Pancreas (tissue), 10 donors: ENCODE measurements around the gene PLPP3. TPM values are rescaled to one million over a fixed set of nuclear protein-coding genes. Genes with fewer than 3 reads are reported as not detected.
A peak's percentile ranks its signal among the peaks of the same experiment; 100 is the strongest.

Experiments used
- ATAC-seq, 4 donors: fragments of 200-7000 bp; cut with Tn5 transposase; one replicate each; pipeline versions ENCODE4 v1.8.0 to v1.9.1; 2020; ENCODE audit warnings: mild to moderate bottlenecking in 4 of 4, moderate library complexity in 4 of 4
- DNase-seq, 6 donors: peaks; one replicate each; pipeline ENCODE4 v3.0.0-alpha.2; 2020
- FAIRE-seq: peaks from 2 replicates; lab custom pipeline; 2012; peaks lifted over from hg19 to GRCh38; lab: Jason Lieb, UNC
- H3K27ac ChIP-seq, 4 donors: fragments of 200-600 bp; sonication (generic); 1 replicate in 3 of 4; 2 replicates in 1 of 4; pipeline versions ENCODE4 v1.5.0 to v1.8.0; 2020
- H3K27me3 ChIP-seq, 4 donors: fragments of 200-600 bp; one replicate each; pipeline ENCODE4 v1.8.0; 2021
- H3K36me3 ChIP-seq, 3 donors: fragments of 200-600 bp; sonication (generic) in 1 of 3; one replicate each; pipeline versions ENCODE4 v1.5.0 to v1.8.0; 2020 to 2021
- H3K4me1 ChIP-seq, 3 donors: fragments of 200-600 bp; one replicate each; pipeline ENCODE4 v1.8.0; 2021
- H3K4me3 ChIP-seq, 4 donors: fragments of 200-600 bp; sonication (generic) in 2 of 4; one replicate each; pipeline versions ENCODE4 v1.5.0 to v1.8.0; 2020 to 2021
- H3K9me3 ChIP-seq, 4 donors: fragments of 200-600 bp; one replicate each; pipeline ENCODE4 v1.8.0; 2021
- CTCF ChIP-seq, 4 donors: fragments of 200-600 bp; sonication (generic) in 3 of 4; IDR thresholded peaks; one replicate each; pipeline versions ENCODE4 v1.5.0 to v1.8.0; 2021; ENCODE audit warnings: antibody characterized with exemption in 4 of 4
- WGBS, 2 donors: extraction: QIAGEN DNeasy Blood & Tissue Kit; methylation state at CpG; one replicate each; pipeline ENCODE4 v1.1.7; 2013; 5-methylcytosine and 5-hydroxymethylcytosine counted together
- intact Hi-C, 3 donors: fragments of 100-400 bp; cut with DNase I; formaldehyde crosslinking; loops; one replicate each; pipeline versions ENCODE4 v1.11.1 to v1.14.2; 2022
- polyA plus RNA-seq, 2 donors: library from polyadenylated mRNA; stranded (reverse); fragments of 200-250 nt; gene quantifications; one replicate each; pipeline ENCODE4 v1.2.3, GENCODE V29; 2013
- total RNA-seq, 6 donors: library from RNA; stranded (reverse); fragmentation: NEBNext Ultra II Directional in 4 of 6; extraction: Animal tissue kit (Norgen Biotek cat#: 25700) in 4 of 6; gene quantifications; one replicate each; pipeline versions ENCODE4 v1.2.1 to v1.2.4, GENCODE V29; 2021 to 2023
- donor health status: healthy with polysubstance abuse.
- donor health status: DM: no; HTN: no; CAD: no; lungs with moderate emphysema.
- donor health status: DM: no; HTN: no; CAD: no.
- donor health status: control.
- donor health status: control.
- donor health status: Bipolar disorder and iron deficiency.
- donor health status: DM: yes; HTN: yes; CAD: no.
- donor health status: DM: no; HTN: no; CAD: no.
- donor health status: DM: no; HTN: no; CAD: no.
- donor health status: DM: yes; HTN: yes; CAD: no.

The PLPP3 gene
- total and polyA plus RNA-seq, 8 donors = 5.5 to 29.6 (median 18.7) TPM

- intact Hi-C loops = no loop called here
- TF ChIP-seq CTCF (IDR thresholded peaks at IDR 0.05) = no peak
- Histone ChIP-seq H3K27ac (no peak overlapping the region), H3K36me3 (no peaks in the 10 kb centered on the region), H3K4me3 (no peak overlapping the region), H3K27me3 (no peaks in the 10 kb centered on the region), H3K9me3 (no peaks in the 10 kb centered on the region), H3K4me1 (no peaks in the 10 kb centered on the region)
- WGBS, 2 donors = 84 to 90% methylated on average over 10 of the region's 10 CpGs
- FAIRE-seq = no peak
- ATAC-seq = no peak
- no peak for DNase-seq
These were observed 125.8 kb downstream of the PLPP3 start for GRCh38 chr1:56453417-56454078.

DNA sequence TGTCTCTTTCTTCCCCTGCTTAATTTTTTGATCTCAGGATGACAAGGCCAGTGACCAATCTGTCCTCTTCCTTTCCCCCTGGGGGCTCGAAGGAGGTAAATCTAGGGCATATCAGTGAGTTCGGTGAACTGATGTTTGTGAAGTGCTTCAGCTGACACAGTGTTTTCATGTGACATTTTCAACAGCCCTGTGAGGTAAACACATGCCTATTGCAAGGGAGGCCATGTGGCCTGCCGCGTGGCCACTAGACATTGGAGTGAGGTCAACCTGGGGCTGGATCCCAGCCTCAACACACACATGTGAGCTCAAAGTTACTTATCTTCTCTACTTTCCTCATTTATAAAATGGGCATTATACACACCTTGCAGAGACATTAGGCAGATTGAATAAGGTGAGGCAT lies 126.3 kb downstream of the PLPP3 start:
- Histone ChIP-seq H3K27ac (no peak overlapping the region), H3K36me3 (no peaks in the 10 kb centered on the region), H3K9me3 (no peaks in the 10 kb centered on the region), H3K4me1 (no peaks in the 10 kb centered on the region), H3K4me3 (no peak overlapping the region), H3K27me3 (no peaks in the 10 kb centered on the region)
- WGBS, 2 donors = 86 to 88% methylated on average over 4 of the region's 4 CpGs
- ATAC-seq = peak in 1 of 4 donors; percentile 32
- no peak for DNase-seq
- FAIRE-seq = no peak
- intact Hi-C loops = no loop called here
- no peak for TF ChIP-seq CTCF (IDR thresholded peaks at IDR 0.05)

DNA sequence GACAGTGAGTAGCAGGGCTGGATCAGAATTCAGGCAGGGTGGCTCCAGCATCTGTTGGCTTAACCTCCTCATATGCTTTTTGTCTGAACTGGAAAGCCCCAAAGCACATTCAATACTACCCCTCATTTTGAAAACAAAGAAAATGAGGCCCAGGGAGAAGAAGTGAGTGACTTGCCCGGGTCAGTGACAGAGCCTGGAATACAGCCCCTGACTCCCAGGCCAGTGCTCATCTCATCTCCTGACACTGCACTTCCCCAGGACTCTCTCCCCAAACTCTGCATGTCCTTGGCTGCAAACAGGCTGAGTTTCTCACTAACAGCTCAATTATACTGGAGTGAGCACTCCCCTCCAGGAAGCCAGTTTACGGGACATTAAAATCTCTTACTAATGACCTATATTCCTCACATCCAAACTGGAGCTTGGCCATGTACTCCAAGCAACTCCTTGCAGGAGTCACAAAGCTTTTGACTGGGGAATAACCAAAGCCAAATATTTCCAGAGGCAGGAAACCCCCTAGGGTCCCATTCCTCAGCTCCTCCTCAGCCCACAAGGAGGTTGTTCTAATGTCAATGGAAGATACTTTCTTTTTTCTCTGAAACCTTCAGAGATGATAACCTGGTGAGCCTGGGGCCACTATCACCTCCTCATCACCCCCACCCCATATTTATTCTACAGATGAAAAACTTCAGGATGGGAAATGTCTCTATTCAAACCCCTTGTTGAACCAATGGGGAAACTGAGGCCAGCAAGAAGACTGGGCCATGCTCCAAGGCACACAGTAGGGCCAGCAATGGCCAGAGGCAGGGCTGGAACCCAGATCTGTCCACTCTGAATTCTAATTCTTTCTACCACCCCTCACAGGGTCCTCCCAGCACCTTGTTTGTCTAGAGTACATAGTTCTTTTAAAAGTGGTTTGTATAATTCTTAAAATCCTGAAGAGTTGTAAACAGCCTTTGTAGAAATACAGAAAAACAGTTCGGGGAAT lies 127.0 kb downstream of the PLPP3 start:
- no peaks in the 10 kb centered on the region for H3K9me3 ChIP-seq
- no peaks in the 10 kb centered on the region for H3K4me1 ChIP-seq
- H3K4me3 ChIP-seq = no peak overlapping the region
- no peaks in the 10 kb centered on the region for H3K27me3 ChIP-seq
- ATAC-seq (peak in 2 of 4 donors; percentile 18 to 45), FAIRE-seq (no peak), DNase-seq (peak in 1 of 6 donors; percentile 4)
- H3K27ac ChIP-seq = no peak overlapping the region
- intact Hi-C loops = no loop called here
- WGBS, 2 donors = 63 to 75% methylated on average over 3 of the region's 3 CpGs
- no peak for TF ChIP-seq CTCF (IDR thresholded peaks at IDR 0.05)
- H3K36me3 ChIP-seq = no peaks in the 10 kb centered on the region

GRCh38 chr1:56451491-56451890 lies 127.9 kb downstream of the PLPP3 start:
- TF ChIP-seq CTCF (IDR thresholded peaks at IDR 0.05) = no peak
- no peak for DNase-seq
- intact Hi-C loops = no loop called here
- Histone ChIP-seq H3K27me3 (no peaks in the 10 kb centered on the region), H3K4me3 (no peak overlapping the region), H3K27ac (no peak overlapping the region), H3K36me3 (no peaks in the 10 kb centered on the region), H3K9me3 (no peaks in the 10 kb centered on the region), H3K4me1 (no peaks in the 10 kb centered on the region)
- peak in 3 of 4 donors; percentile 64 to 74 (median 66) for ATAC-seq
- FAIRE-seq = no peak
- WGBS, 2 donors = 77 to 85% methylated on average over 5 of the region's 5 CpGs
